RKO (cell line): ENCODE data around the gene TDRD1.
"Not testable (repeated sequence)": the region's sequence is repeated elsewhere in the genome, so short reads cannot be mapped to it uniquely, and the experiment has no call there.

Experiments used
- DNase-seq: peaks from one replicate; pipeline ENCODE4 v3.0.0-alpha.2; 2016; ENCODE audit warnings: low spot score

TDRD1 gene

DNA sequence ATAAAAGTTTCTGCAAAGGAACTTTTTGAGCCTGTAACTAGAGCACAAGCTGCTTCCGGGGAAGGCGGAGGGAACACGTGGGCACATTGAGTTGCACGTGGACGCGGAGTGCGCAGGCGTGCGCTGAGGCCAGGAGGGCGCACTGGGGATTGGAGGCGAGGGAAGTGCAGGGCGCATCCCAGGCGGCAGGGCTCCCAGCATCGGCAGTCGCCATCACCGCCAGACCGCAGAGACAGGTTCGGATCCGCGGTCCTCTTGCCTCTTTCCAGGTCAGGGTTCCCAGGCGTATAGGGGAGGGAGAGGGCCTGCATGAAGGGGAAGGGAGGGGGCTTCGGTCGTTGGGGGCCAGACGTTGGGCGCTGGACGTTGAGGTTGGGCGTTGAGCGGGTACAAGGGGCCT is at the start of gene TDRD1:
Gene TDRD1 (plus strand): TSS at position 206 of the 400 bp plus-strand sequence. CDS start 8,479 bp downstream, outside the sequence.
- no peak for DNase-seq

DNA sequence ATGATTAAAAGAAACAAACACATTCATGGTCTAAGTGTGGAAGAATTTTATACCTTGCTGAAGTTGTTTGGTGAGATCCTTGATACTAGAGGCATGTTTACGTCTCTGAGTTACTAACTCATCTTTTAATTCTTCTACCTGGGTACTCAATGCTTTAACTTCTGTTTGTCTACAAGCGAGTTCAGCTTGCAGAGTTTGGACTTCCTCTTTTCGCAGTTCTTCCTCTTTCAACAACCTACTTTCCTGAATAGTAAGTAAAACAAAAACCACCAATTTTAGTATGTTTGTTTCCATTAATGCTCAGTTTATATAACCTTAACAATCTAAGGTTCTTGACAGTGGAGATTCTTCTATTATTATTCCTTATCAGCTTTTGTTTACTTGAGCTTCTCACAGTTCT is 48.1 kb upstream of the TDRD1 start:
- no peak for DNase-seq

- DNase-seq: no peak
These were observed 43.7 kb upstream of the TDRD1 start for GRCh38 chr10:114135476-114135875.

DNA sequence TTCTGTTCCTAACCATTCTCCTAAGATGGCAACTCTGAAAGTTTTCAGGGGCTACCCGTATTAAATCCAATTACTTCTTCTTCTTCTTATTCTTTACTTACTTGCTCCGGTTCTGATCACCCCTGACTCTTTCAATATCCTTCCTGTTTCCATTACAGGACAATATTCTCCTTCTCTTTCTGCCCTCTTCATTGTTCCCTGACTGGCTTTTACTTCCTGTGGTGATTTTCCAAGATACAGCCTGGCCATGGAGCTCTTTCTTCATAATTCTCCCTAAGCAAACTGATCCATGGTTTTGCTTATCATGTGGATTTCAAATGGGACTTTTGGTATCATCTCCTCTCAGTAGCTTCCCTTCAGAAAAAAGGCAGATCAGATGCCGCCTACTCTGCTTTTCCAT is 40.6 kb upstream of the TDRD1 start:
- no peak for DNase-seq

GRCh38 chr10:114140036-114140435 is 39.1 kb upstream of the TDRD1 start:
- no peak for DNase-seq

DNA sequence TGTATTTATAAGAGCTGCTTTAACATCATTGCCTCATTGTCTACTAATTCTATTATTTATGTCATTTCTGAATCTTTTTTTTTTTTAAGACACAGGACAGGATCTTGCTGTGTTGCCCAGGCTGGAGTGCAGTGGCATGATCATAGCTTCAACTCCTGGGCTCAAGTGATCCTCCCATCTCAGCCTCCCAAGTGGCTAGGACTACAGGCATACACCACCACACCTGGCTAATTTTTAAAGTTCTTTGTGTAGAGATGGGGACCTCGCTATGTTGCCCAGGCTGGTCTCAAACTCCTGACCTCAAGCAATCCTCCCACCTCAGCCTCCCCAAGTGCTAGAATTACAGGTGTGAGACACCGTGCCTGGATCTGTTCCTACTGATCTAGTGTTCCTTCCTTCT is 38.3 kb upstream of the TDRD1 start:
- DNase-seq: not testable (repeated sequence)

DNA sequence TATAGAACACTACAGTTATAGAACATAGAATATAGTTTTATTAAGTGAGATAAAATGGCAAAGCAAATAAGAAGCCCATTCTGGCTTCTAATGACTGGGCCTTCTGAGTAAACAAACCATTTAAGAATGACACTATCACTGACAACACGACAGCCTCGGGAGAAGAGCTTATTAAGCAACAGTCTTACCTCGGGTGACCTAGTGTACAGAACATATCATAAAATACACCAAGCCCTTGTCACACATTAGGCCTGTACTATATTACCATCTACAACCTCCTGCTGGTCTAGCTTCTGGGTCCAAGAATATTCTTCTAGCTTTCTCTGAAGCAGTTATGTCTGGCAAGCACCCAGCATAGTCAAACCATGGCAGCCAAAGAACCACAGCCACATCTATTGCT is 37.1 kb upstream of the TDRD1 start:
- no peak for DNase-seq

- DNase-seq: no peak
These were observed 36.0 kb upstream of the TDRD1 start for GRCh38 chr10:114143160-114143559.

GRCh38 chr10:114149476-114149875 is 29.7 kb upstream of the TDRD1 start:
- not testable (repeated sequence) for DNase-seq

- DNase-seq: peak; percentile 94
These were observed 27.7 kb upstream of the TDRD1 start for GRCh38 chr10:114151486-114151885.

- no peak for DNase-seq
These were observed 27.3 kb upstream of the TDRD1 start for GRCh38 chr10:114151892-114152291.

DNA sequence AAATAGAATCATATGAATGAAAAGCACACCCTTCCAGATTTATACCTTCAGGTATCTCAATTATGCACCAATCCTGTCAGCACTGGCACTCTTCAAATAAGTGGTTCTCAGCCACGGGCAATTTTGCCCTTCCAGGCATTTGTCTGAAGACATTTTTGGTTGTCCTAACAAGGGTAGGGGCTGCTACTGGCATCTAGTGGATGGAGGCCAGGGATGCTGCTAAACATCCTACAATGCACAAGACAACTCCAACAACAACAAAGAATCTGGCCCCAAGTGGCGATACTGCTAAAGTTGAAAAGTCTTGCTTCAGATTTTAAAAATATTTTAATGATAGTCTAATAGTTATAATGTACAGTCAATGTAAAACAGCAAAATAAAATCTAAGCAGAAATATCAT is 21.2 kb upstream of the TDRD1 start:
- peak; percentile 35 for DNase-seq

- no peak for DNase-seq
These were observed 16.1 kb upstream of the TDRD1 start for GRCh38 chr10:114163062-114163461.

- no peak for DNase-seq
These were observed 13.1 kb upstream of the TDRD1 start for GRCh38 chr10:114166043-114166442.

DNA sequence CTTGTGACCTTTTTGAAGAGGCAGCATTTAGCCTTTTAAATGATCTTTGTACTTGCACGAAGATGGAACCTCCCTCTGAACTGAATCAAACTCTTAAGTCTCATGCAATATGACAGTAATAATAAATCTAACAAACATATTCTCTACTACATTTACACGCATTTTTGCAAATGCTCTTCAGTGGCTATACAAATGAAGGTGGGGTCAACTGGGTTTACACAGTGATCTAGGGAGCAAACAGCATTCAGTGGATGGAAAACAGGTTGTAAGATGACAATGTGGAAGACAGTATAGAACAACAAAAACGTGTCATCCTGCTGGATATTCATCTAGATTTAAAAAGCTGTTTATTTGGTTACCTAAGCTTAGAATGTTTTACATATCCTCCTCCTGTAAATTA is 12.7 kb upstream of the TDRD1 start:
- no peak for DNase-seq

DNA sequence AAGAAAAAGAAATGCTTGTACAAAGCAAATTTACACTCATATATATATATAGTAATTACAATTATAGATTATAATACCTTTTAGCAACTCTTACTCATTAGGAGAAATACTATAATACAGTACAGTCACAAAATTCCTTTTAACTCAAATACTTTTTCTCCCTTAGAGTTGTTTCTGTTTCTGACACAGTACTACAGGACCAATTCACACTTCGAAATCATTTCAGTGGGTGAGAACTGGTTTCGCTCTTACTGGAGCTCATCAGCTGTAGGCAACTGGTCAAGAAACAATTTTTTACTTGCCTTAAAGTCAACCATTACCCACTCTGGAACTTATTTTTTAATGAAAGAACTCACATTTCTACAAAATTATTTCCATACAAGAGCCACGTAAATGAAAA is 11.2 kb upstream of the TDRD1 start:
- no peak for DNase-seq

- no peak for DNase-seq
These were observed 10.6 kb upstream of the TDRD1 start for GRCh38 chr10:114168450-114169009.

DNA sequence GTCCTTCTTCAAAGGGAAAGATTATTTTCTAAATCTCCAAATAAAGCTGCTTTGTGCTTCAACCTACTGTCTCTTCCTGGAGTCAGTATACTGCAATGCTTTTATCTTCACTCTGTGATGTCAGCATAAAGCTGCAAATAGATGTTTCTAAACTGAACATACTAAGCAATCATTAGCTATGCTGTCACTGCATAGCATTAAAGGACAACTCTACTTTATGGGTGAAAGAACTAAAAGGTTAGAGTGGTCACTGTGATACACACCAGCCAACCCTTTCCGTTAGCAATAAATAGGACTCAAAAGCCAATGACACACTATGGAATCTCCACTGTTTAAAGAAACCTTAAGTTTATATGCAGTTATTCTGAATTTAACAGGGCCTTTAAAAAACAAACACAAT is 6.9 kb upstream of the TDRD1 start:
- no peak for DNase-seq

GRCh38 chr10:114172776-114173602 is 6.2 kb upstream of the TDRD1 start:
- no peak for DNase-seq

GRCh38 chr10:114173603-114173920 is 5.6 kb upstream of the TDRD1 start:
- no peak for DNase-seq

DNA sequence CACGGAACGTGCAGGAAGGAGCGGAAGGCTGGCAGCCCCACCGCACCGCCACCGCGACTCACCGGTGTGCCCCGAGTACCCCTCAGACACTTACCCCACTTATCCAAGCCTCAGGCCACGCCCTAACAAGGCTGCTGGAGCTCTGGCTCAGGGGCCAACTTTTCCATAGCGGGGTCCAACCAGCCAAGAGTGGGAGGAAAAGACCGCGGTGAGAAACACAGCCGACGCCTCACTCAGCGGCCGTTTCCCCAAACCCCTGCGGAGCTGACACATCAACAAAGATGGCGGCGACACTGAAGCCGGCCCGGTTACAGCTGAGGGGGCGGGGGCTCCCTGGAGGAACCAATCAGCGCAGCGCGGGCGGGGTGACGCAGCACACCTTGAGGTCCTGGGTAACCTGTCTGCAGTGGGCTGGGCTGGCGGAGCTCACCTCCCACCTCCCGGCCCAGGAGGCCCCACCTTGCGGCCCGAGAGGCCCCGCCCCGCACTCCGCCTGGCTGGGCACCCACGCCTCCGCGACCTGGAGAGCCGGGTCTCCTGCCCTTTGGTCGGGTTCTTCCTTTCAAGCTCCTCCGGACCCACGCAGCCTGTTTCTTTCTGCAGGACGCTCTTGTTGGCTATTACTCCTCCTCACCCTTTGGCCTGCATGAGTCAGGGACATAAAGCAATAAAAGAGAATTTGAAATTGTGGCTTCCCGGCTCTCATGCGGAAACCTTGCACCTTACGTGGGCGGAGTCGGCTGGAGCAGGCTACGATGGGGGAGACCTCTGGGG is 5.0 kb upstream of the TDRD1 start, which contains the start of gene CCDC186:
Gene CCDC186 (minus strand): TSS at position 283 of the 774 bp plus-strand sequence. CDS start 10,935 bp downstream, outside the sequence.
- DNase-seq: peak; percentile 88

- peak; percentile 57 for DNase-seq
These were observed 4.4 kb upstream of the TDRD1 start for GRCh38 chr10:114174695-114175188.

- no peak for DNase-seq
These were observed 3.5 kb upstream of the TDRD1 start for GRCh38 chr10:114175667-114176066.
